Duodenal mucosa (tissue), 2 donors: ENCODE measurements around the gene NBR1.
"Not testable (repeated sequence)": the region's sequence is repeated elsewhere in the genome, so short reads cannot be mapped to it uniquely, and the experiment has no call there.

Experiments
- H3K27ac ChIP-seq: one replicate; pipeline ENCODE4 v1.7.0; 2013; ENCODE audit warnings: low read depth, low read length
- H3K27me3 ChIP-seq, 2 donors: one replicate each; pipeline ENCODE4 v1.7.0; 2013; ENCODE audit warnings: low read length in 2 of 2, control low read depth in 1 of 2; ENCODE audit not compliant: insufficient read depth in 2 of 2, control insufficient read depth in 1 of 2
- H3K36me3 ChIP-seq, 2 donors: one replicate each; pipeline ENCODE4 v1.7.0; 2013; ENCODE audit warnings: low read length in 2 of 2, control low read depth in 1 of 2; ENCODE audit not compliant: insufficient read depth in 2 of 2, control insufficient read depth in 1 of 2
- H3K4me1 ChIP-seq, 2 donors: one replicate each; pipeline ENCODE4 v1.7.0; 2013; ENCODE audit warnings: low read length in 2 of 2, control low read depth in 1 of 2; ENCODE audit not compliant: insufficient read depth in 2 of 2, control insufficient read depth in 1 of 2
- H3K4me3 ChIP-seq, 2 donors: one replicate each; pipeline ENCODE4 v1.7.0; 2013; ENCODE audit warnings: low read length in 2 of 2, low read depth in 1 of 2
- H3K9ac ChIP-seq, 2 donors: one replicate each; pipeline ENCODE4 v1.7.0; 2013; ENCODE audit warnings: low read length in 2 of 2, low read depth in 1 of 2
- H3K9me3 ChIP-seq, 2 donors: one replicate each; pipeline ENCODE4 v1.7.0; 2013; ENCODE audit warnings: low read length in 2 of 2, control low read depth in 1 of 2; ENCODE audit not compliant: control insufficient read depth in 1 of 2

The NBR1 gene

DNA sequence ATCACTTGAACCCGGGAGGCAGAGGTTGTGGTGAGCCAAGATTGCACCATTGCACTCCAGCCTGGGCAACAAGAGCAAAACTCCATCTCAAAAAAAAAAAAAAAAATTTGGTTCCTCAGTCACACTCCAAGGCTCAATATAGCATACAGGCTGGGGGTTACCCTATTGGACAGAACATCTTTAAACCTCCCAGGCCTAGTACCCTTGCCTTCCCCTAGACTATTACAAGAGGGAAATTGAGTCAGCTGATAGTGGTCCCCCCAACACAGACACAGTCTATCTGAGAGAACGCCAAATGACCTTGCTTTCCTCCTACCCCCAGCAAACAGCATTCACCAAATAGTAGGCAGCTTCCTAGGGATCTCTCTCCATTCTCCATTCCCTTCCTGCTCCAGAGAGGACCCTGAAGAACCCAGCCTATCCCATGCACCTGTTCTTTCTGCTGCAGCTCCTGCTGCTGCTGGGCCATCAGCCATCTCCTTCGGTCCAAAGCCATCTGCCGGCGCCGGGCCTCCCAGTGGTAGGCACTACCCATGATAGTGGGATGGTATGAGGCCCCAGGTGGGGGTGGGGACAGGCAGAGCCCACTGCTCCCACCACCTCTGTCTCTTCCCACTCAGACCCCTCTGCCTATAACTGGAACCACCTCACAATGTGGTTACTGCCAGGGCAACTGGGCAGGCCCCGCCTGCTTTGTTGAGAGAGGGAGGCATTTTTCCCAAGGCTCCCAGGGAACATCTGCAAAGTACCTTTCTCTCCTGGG, 57.2 kb downstream of the NBR1 start, which contains the start of gene CCDC200:
Gene CCDC200 (minus strand): TSS at position 604 of the 763 bp plus-strand sequence. CDS start 69 bp downstream, at position 535.
- H3K9me3 ChIP-seq, H3K4me3 ChIP-seq, H3K4me1 ChIP-seq, H3K9ac ChIP-seq, H3K27ac ChIP-seq, H3K27me3 ChIP-seq: not testable (repeated sequence)
- H3K36me3 ChIP-seq = peaks cover 0 to 12% of the 10 kb centered on the region in 2 donors

- not testable (repeated sequence) for H3K27me3 ChIP-seq, H3K36me3 ChIP-seq, H3K27ac ChIP-seq, H3K4me1 ChIP-seq, H3K9me3 ChIP-seq
- peak overlapping the region in 1 of 2 donors; percentile 53 for H3K9ac ChIP-seq
- H3K4me3 ChIP-seq = peak overlapping the region in 1 of 2 donors; percentile 7
These were observed 60.4 kb downstream of the NBR1 start for GRCh38 chr17:43231205-43232020.

DNA sequence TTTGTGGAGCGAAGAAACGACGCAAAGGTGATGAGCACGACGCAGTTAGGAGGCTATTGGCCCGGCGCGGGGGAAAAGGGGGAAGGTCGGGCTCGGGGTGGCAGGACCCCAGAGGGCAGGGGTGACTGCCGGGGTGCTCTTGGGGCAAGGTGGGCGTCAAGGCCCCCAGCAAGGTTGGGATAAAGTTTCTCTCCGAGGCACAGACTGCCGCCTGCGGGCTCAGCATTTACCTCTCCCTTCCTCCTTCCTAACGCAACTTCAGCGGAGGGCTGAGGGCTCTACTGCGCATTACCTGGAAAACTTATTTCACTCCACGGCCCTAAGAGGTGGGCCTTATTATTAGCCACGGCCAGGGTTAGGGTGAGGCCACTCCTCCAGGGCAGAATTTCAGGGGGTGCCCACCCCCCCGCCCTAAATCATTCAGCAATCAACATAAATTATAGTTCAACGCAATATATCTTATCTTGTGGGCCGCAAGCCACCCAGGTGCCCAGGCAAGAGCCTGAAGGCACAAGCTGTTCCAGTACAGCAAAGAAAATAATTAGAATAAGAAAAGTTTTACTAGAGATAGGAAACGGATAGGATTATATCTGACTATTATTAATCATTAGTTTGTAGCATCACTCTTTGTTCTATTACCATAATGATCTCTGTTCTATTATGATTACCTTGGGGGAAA, 61.1 kb downstream of the NBR1 start:
- H3K27ac ChIP-seq, H3K27me3 ChIP-seq, H3K9me3 ChIP-seq, H3K4me1 ChIP-seq, H3K36me3 ChIP-seq: not testable (repeated sequence)
- Histone ChIP-seq H3K9ac (peak overlapping the region in 1 of 2 donors; percentile 53), H3K4me3 (peak overlapping the region in 1 of 2 donors; percentile 7)

DNA sequence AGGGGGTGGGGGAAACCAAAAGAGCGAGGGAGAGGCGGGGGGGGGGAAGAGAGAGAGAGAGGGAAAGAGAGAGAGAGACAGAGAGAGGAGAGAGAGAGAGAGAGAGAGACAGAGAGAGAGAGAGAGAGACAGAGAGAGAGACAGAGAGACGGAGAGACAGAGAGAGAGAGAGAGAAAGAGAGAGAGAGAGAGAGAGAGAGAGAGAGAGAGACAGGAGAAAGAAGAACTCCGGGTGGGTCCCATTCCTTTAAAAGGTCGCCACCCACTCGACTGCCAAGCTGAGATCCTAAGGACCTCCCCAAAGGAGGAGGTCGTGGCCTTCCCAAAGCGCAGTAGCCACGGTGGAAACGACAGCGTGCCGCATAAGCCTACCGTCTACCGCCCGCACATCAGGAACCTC, 62.2 kb downstream of the NBR1 start:
- H3K9me3 ChIP-seq, H3K27ac ChIP-seq, H3K4me3 ChIP-seq, H3K9ac ChIP-seq, H3K27me3 ChIP-seq, H3K36me3 ChIP-seq, H3K4me1 ChIP-seq: not testable (repeated sequence)

DNA sequence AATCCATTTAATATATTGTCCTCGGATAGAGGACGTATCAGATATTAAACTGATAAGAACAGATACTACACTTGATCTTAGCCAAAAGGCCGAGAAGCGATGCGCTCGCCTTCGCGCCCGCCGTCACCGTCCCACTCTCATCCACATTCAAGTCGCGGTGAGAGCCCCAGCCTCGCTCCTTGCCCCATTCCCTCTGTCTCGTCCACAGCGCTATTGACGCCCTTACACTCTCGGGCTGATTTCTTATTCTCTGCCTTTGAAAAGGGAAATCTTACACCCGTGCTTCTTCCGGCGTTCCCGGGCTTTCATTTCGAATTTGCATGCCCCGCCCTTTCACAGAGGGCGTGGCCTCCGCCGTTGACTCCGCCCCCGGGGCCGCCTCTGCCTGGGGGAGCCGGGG, 62.9 kb downstream of the NBR1 start, which contains the start of gene RNU2-1:
Gene RNU2-1 (minus strand): TSS at position 101 of the 400 bp plus-strand sequence.
- not testable (repeated sequence) for H3K9me3 ChIP-seq, H3K4me3 ChIP-seq, H3K9ac ChIP-seq, H3K36me3 ChIP-seq, H3K4me1 ChIP-seq, H3K27me3 ChIP-seq, H3K27ac ChIP-seq

DNA sequence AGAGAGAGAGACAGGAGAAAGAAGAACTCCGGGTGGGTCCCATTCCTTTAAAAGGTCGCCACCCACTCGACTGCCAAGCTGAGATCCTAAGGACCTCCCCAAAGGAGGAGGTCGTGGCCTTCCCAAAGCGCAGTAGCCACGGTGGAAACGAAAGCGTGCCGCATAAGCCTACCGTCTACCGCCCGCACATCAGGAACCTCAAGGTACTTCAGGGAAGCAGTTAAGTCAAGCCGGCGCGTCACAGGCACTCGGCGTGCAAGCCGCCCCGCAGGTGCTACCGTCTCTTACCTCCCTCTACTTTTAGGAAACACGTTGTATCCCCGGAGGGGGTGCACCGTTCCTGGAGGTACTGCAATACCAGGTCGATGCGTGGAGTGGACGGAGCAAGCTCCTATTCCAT, 68.6 kb downstream of the NBR1 start:
- not testable (repeated sequence) for H3K36me3 ChIP-seq, H3K27me3 ChIP-seq, H3K4me1 ChIP-seq, H3K9me3 ChIP-seq, H3K27ac ChIP-seq, H3K9ac ChIP-seq, H3K4me3 ChIP-seq

- not testable (repeated sequence) for H3K36me3 ChIP-seq, H3K4me3 ChIP-seq, H3K4me1 ChIP-seq, H3K9ac ChIP-seq, H3K27me3 ChIP-seq, H3K27ac ChIP-seq, H3K9me3 ChIP-seq
These were observed 69.8 kb downstream of the NBR1 start for GRCh38 chr17:43240596-43241352.

GRCh38 chr17:43246456-43246855, 75.4 kb downstream of the NBR1 start:
- not testable (repeated sequence) for H3K36me3 ChIP-seq, H3K9ac ChIP-seq, H3K4me1 ChIP-seq, H3K4me3 ChIP-seq, H3K9me3 ChIP-seq, H3K27ac ChIP-seq, H3K27me3 ChIP-seq
